Measurements from ENCODE around the gene LARGE1. TPM values are rescaled to one million over a fixed set of nuclear protein-coding genes. Genes with fewer than 3 reads are reported as not detected.

Gene LARGE1
- total RNA-seq (under 1 TPM; 0.18 to 0.27 TPM), polyA plus RNA-seq (0.07 TPM)

- Mint-ChIP-seq H3K9me3 (peaks cover 0 to 14% (median 7%) of the 10 kb centered on the region in 5 donors), H3K36me3 (no peaks in the 10 kb centered on the region), H3K4me1 (peaks cover 11 to 20% (median 16%) of the 10 kb centered on the region in 3 donors), H3K27ac (peak within 1 kb of the TSS in 1 of 8 donors; percentile 39), H3K27me3 (peaks cover 42 to 65% of the 10 kb centered on the region in 2 donors), H3K4me3 (peak within 1 kb of the TSS; percentile 30 to 82 (median 74))
- ChIA-PET CTCF (no interaction called here), POLR2A (no interaction called here)
- no peaks in the 10 kb centered on the region for H3K9me3 ChIP-seq (ENCODE audit: low read length)
- peaks cover 6% of the 10 kb centered on the region for H3K27me3 ChIP-seq (ENCODE audit: insufficient read depth, low read length, poor library complexity, severe bottlenecking)
- peak within 1 kb of the TSS; percentile 41 for H3K4me3 ChIP-seq (ENCODE audit: low read length)
- H3K4me1 ChIP-seq (ENCODE audit: insufficient read depth, low read length) = peaks cover 7% of the 10 kb centered on the region
- no peak within 1 kb of the TSS for H3K27ac ChIP-seq (ENCODE audit: low read depth, low read length)
- DNase-seq = no peak
- H3K36me3 ChIP-seq (ENCODE audit: insufficient read depth, low read length) = no peaks in the 10 kb centered on the region
Measured at GRCh38 chr22:33920197-33920540, at the start of gene LARGE1. TSS of gene LARGE1 (minus strand) at chr22:33920476.

- Histone ChIP-seq H3K27ac (ENCODE audit: low read depth, low read length) (no peak overlapping the region), H3K4me3 (ENCODE audit: low read length) (no peak overlapping the region), H3K9me3 (ENCODE audit: low read length) (no peaks in the 10 kb centered on the region), H3K36me3 (ENCODE audit: insufficient read depth, low read length) (no peaks in the 10 kb centered on the region), H3K4me1 (ENCODE audit: insufficient read depth, low read length) (no peaks in the 10 kb centered on the region), H3K27me3 (ENCODE audit: insufficient read depth, low read length, poor library complexity, severe bottlenecking) (no peaks in the 10 kb centered on the region)
- ChIA-PET POLR2A (no interaction called here), CTCF (no interaction called here)
- H3K4me3 Mint-ChIP-seq = no peak overlapping the region
- no peak for DNase-seq
- H3K27ac Mint-ChIP-seq = no peak overlapping the region
- no peaks in the 10 kb centered on the region for H3K4me1 Mint-ChIP-seq
- H3K9me3 Mint-ChIP-seq = peaks cover 0 to 11% (median 8%) of the 10 kb centered on the region in 5 donors
- no peaks in the 10 kb centered on the region for H3K36me3 Mint-ChIP-seq
- H3K27me3 Mint-ChIP-seq = peaks cover 0 to 3% of the 10 kb centered on the region in 2 donors
Measured at GRCh38 chr22:33969045-33969444, 48.8 kb upstream of the LARGE1 start.

GRCh38 chr22:33964121-33964520, 43.8 kb upstream of the LARGE1 start:
- CTCF ChIA-PET = no interaction called here
- Histone ChIP-seq H3K4me3 (ENCODE audit: low read length) (no peak overlapping the region), H3K4me1 (ENCODE audit: insufficient read depth, low read length) (no peaks in the 10 kb centered on the region), H3K9me3 (ENCODE audit: low read length) (no peaks in the 10 kb centered on the region), H3K27ac (ENCODE audit: low read depth, low read length) (no peak overlapping the region), H3K36me3 (ENCODE audit: insufficient read depth, low read length) (no peaks in the 10 kb centered on the region), H3K27me3 (ENCODE audit: insufficient read depth, low read length, poor library complexity, severe bottlenecking) (no peaks in the 10 kb centered on the region)
- no peak overlapping the region for H3K27ac Mint-ChIP-seq
- no peaks in the 10 kb centered on the region for H3K36me3 Mint-ChIP-seq
- H3K4me3 Mint-ChIP-seq = no peak overlapping the region
- H3K4me1 Mint-ChIP-seq = no peaks in the 10 kb centered on the region
- peaks cover 0 to 13% (median 3%) of the 10 kb centered on the region in 5 donors for H3K9me3 Mint-ChIP-seq
- H3K27me3 Mint-ChIP-seq = no peaks in the 10 kb centered on the region
- POLR2A ChIA-PET = no interaction called here
- DNase-seq = no peak

- no peaks in the 10 kb centered on the region for H3K4me1 Mint-ChIP-seq
- POLR2A ChIA-PET = no interaction called here
- CTCF ChIA-PET = no interaction called here
- Histone ChIP-seq H3K27me3 (ENCODE audit: insufficient read depth, low read length, poor library complexity, severe bottlenecking) (no peaks in the 10 kb centered on the region), H3K4me1 (ENCODE audit: insufficient read depth, low read length) (no peaks in the 10 kb centered on the region), H3K36me3 (ENCODE audit: insufficient read depth, low read length) (no peaks in the 10 kb centered on the region), H3K9me3 (ENCODE audit: low read length) (no peaks in the 10 kb centered on the region), H3K27ac (ENCODE audit: low read depth, low read length) (no peak overlapping the region), H3K4me3 (ENCODE audit: low read length) (no peak overlapping the region)
- DNase-seq = no peak
- H3K36me3 Mint-ChIP-seq = no peaks in the 10 kb centered on the region
- H3K27me3 Mint-ChIP-seq = no peaks in the 10 kb centered on the region
- peaks cover 0 to 5% (median 3%) of the 10 kb centered on the region in 5 donors for H3K9me3 Mint-ChIP-seq
- H3K4me3 Mint-ChIP-seq = no peak overlapping the region
- H3K27ac Mint-ChIP-seq = no peak overlapping the region
Measured at GRCh38 chr22:33962409-33962808, 42.1 kb upstream of the LARGE1 start.

- H3K4me1 ChIP-seq (ENCODE audit: insufficient read depth, low read length) = no peaks in the 10 kb centered on the region
- Mint-ChIP-seq H3K36me3 (no peaks in the 10 kb centered on the region), H3K27ac (no peak overlapping the region), H3K4me1 (no peaks in the 10 kb centered on the region), H3K27me3 (no peaks in the 10 kb centered on the region), H3K4me3 (no peak overlapping the region), H3K9me3 (peaks cover 0 to 5% (median 3%) of the 10 kb centered on the region in 5 donors)
- no peaks in the 10 kb centered on the region for H3K36me3 ChIP-seq (ENCODE audit: insufficient read depth, low read length)
- H3K27me3 ChIP-seq (ENCODE audit: insufficient read depth, low read length, poor library complexity, severe bottlenecking) = no peaks in the 10 kb centered on the region
- no peak overlapping the region for H3K4me3 ChIP-seq (ENCODE audit: low read length)
- ChIA-PET CTCF (no interaction called here), POLR2A (no interaction called here)
- H3K27ac ChIP-seq (ENCODE audit: low read depth, low read length) = no peak overlapping the region
- DNase-seq = no peak
- H3K9me3 ChIP-seq (ENCODE audit: low read length) = no peaks in the 10 kb centered on the region
Measured at GRCh38 chr22:33958741-33959140, 38.5 kb upstream of the LARGE1 start.

- no peak overlapping the region for H3K4me3 ChIP-seq (ENCODE audit: low read length)
- DNase-seq = no peak
- no peaks in the 10 kb centered on the region for H3K4me1 ChIP-seq (ENCODE audit: insufficient read depth, low read length)
- no peak overlapping the region for H3K27ac ChIP-seq (ENCODE audit: low read depth, low read length)
- CTCF ChIA-PET = no interaction called here
- H3K36me3 ChIP-seq (ENCODE audit: insufficient read depth, low read length) = no peaks in the 10 kb centered on the region
- Mint-ChIP-seq H3K27ac (no peak overlapping the region), H3K4me1 (no peaks in the 10 kb centered on the region), H3K27me3 (peaks cover 0 to 6% of the 10 kb centered on the region in 2 donors), H3K36me3 (no peaks in the 10 kb centered on the region), H3K9me3 (peaks cover 0 to 5% (median 4%) of the 10 kb centered on the region in 5 donors), H3K4me3 (no peak overlapping the region)
- POLR2A ChIA-PET = no interaction called here
- H3K27me3 ChIP-seq (ENCODE audit: insufficient read depth, low read length, poor library complexity, severe bottlenecking) = no peaks in the 10 kb centered on the region
- H3K9me3 ChIP-seq (ENCODE audit: low read length) = no peaks in the 10 kb centered on the region
Measured at GRCh38 chr22:33957086-33957485, 36.8 kb upstream of the LARGE1 start.

GRCh38 chr22:33952776-33953175, 32.5 kb upstream of the LARGE1 start:
- Histone ChIP-seq H3K4me3 (ENCODE audit: low read length) (no peak overlapping the region), H3K4me1 (ENCODE audit: insufficient read depth, low read length) (no peaks in the 10 kb centered on the region), H3K36me3 (ENCODE audit: insufficient read depth, low read length) (no peaks in the 10 kb centered on the region), H3K9me3 (ENCODE audit: low read length) (no peaks in the 10 kb centered on the region), H3K27ac (ENCODE audit: low read depth, low read length) (no peak overlapping the region), H3K27me3 (ENCODE audit: insufficient read depth, low read length, poor library complexity, severe bottlenecking) (no peaks in the 10 kb centered on the region)
- POLR2A ChIA-PET = no interaction called here
- no peak for DNase-seq
- CTCF ChIA-PET = interaction anchor here (1.3 kb wide), 1 partner anchor 12 kb away, joined by 3 read pairs; no protein-coding TSS in a partner anchor
- no peak overlapping the region for H3K27ac Mint-ChIP-seq
- peaks cover 6 to 8% of the 10 kb centered on the region in 2 donors for H3K27me3 Mint-ChIP-seq
- H3K9me3 Mint-ChIP-seq = peaks cover 0 to 10% (median 6%) of the 10 kb centered on the region in 5 donors
- no peaks in the 10 kb centered on the region for H3K4me1 Mint-ChIP-seq
- no peaks in the 10 kb centered on the region for H3K36me3 Mint-ChIP-seq
- H3K4me3 Mint-ChIP-seq = no peak overlapping the region

- Mint-ChIP-seq H3K27ac (no peak overlapping the region), H3K27me3 (no peaks in the 10 kb centered on the region), H3K4me1 (no peaks in the 10 kb centered on the region), H3K36me3 (no peaks in the 10 kb centered on the region), H3K4me3 (no peak overlapping the region), H3K9me3 (peaks cover 0 to 8% (median 3%) of the 10 kb centered on the region in 5 donors)
- Histone ChIP-seq H3K27ac (ENCODE audit: low read depth, low read length) (no peak overlapping the region), H3K4me1 (ENCODE audit: insufficient read depth, low read length) (no peaks in the 10 kb centered on the region), H3K36me3 (ENCODE audit: insufficient read depth, low read length) (no peaks in the 10 kb centered on the region), H3K4me3 (ENCODE audit: low read length) (no peak overlapping the region), H3K9me3 (ENCODE audit: low read length) (no peaks in the 10 kb centered on the region), H3K27me3 (ENCODE audit: insufficient read depth, low read length, poor library complexity, severe bottlenecking) (no peaks in the 10 kb centered on the region)
- ChIA-PET POLR2A (no interaction called here), CTCF (interaction anchor here (1.0 kb wide), 1 partner anchor 11 kb away, joined by 3 read pairs; no protein-coding TSS in a partner anchor)
- DNase-seq = no peak
Measured at GRCh38 chr22:33940741-33941140, 20.5 kb upstream of the LARGE1 start.

- H3K4me1 ChIP-seq (ENCODE audit: insufficient read depth, low read length) = no peaks in the 10 kb centered on the region
- peaks cover 0 to 4% of the 10 kb centered on the region in 2 donors for H3K27me3 Mint-ChIP-seq
- DNase-seq = no peak
- no peak overlapping the region for H3K27ac Mint-ChIP-seq
- H3K4me3 Mint-ChIP-seq = no peak overlapping the region
- no peaks in the 10 kb centered on the region for H3K36me3 ChIP-seq (ENCODE audit: insufficient read depth, low read length)
- no peaks in the 10 kb centered on the region for H3K27me3 ChIP-seq (ENCODE audit: insufficient read depth, low read length, poor library complexity, severe bottlenecking)
- H3K27ac ChIP-seq (ENCODE audit: low read depth, low read length) = no peak overlapping the region
- no peaks in the 10 kb centered on the region for H3K36me3 Mint-ChIP-seq
- ChIA-PET CTCF (no interaction called here), POLR2A (no interaction called here)
- no peak overlapping the region for H3K4me3 ChIP-seq (ENCODE audit: low read length)
- peaks cover 2 to 7% (median 5%) of the 10 kb centered on the region in 5 donors for H3K9me3 Mint-ChIP-seq
- H3K4me1 Mint-ChIP-seq = no peaks in the 10 kb centered on the region
- no peaks in the 10 kb centered on the region for H3K9me3 ChIP-seq (ENCODE audit: low read length)
Measured at GRCh38 chr22:33932997-33933396, 12.7 kb upstream of the LARGE1 start.

Measured in CD8-positive, alpha-beta memory T cell (primary cell).